ENCODE measurements around the gene ODF2.

Gene ODF2

GRCh38 chr9:128526720-128527119, 70.9 kb downstream of the ODF2 start:
- no peak for DNase-seq (ENCODE audit: low read depth in 2 of 2, low spot score in 1 of 2)

DNA sequence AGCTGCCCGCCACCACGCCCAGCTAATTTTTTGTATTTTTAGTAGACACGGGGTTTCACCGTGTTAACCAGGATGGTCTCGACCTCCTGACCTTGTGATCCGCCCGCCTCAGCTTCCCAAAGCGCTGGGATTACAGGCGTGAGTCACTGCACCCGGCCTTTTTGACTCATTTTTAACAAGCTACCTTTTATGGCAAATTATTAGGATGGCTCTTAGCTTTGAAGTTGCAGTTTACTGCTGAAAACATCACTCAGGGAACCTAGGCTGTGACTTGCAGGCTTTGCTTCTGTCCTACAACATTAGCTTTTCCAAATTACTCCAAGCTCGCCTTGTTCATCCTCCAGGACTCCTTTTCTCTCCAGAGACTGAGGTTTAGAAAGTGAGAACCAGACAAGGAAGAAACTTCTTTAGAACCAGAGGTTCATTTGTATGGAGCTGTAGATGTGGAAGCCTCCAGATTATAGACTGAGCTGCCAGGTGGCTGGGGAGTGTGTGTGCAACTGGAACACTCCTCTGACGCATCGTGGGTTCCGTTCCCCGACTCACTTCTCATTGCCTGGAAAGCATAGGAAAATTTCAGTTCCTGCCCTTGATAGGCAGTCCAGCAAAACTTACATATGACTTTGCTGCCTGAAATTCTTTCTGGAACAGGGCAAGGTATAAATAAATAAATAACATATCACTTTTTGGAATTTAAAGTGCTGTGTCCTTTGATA, 72.8 kb downstream of the ODF2 start:
- DNase-seq (ENCODE audit: low read depth in 2 of 2, low spot score in 1 of 2) = no peak

- DNase-seq (ENCODE audit: low read depth in 2 of 2, low spot score in 1 of 2) = no peak
These were observed 73.4 kb downstream of the ODF2 start for GRCh38 chr9:128529191-128529590.

GRCh38 chr9:128532581-128532980, 76.8 kb downstream of the ODF2 start:
- DNase-seq (ENCODE audit: low read depth in 2 of 2, low spot score in 1 of 2) = no peak

DNA sequence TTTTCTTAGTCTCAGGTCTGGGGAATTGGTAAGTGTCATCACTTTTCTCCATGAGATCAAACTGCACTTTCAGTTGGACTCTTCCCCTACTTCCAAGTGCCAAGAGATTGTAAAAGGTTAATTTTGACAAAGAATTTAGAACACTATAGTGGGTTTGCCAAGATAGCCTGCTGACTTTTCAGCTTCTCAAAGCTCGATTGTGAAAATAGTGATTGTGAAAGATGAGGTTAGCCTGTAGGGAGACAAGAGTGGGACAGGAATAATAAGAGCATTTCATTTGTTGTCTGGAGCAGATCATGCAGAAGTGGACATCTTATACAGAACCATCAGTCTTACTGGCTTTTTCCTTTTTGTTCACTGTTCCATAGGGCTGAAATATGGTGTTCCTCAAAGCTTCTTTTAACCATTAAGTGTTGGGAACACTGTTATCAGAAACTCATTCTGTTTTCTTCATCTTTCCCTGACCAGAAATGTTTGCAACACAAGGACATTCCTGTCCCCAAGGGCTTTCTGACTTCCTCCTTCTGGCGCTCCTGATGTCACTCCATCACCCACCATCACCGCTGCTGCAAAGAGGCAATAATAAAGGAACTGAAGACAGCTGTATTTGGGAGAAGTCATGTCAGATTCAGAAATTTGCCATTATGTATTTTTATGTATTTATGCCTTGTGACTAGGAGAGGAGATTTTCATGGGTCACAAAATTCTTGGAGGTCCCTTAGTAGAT, 85.0 kb downstream of the ODF2 start:
- DNase-seq (ENCODE audit: low read depth in 2 of 2, low spot score in 1 of 2) = no peak

DNA sequence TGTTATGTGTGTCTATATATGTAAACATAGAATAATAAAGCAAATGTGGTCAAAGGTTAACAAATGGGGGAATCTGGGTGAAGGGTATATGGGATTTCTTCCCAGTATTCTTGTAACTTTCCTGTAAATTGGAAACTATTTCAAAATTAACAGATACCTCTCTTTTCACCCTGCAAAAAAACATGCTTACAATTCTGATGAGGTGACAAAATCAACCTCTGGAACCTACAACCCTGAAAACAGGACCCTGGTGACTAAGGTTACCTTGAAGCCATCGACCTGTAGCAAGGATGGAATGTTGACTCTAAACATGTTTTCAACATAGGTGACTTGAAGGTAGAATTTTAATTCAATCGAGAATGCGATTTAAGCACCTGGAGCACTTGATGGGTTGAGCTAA, 90.7 kb downstream of the ODF2 start:
- no peak for DNase-seq (ENCODE audit: low read depth in 2 of 2, low spot score in 1 of 2)

GRCh38 chr9:128548876-128549275, 93.1 kb downstream of the ODF2 start:
- no peak for DNase-seq (ENCODE audit: low read depth in 2 of 2, low spot score in 1 of 2)

DNA sequence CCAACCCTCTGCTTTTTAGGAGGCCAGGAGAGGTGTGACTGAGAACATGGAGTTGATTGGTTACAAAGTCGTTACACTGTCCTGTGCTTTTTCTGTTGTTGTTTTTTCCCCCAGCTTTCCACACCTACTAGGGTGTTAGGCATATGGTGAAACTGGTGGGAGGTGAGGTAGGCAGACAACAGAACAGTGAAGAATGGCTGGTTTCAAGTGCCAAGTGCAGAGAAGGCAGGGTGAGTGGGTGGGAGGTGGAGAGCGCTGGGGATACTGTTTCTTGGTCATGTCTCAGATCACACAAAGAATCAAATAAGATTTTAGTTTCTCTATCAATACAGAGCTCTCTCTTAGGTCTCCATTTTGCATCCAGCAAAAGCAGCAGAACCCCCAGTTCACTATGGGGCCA, 94.4 kb downstream of the ODF2 start:
- no peak for DNase-seq (ENCODE audit: low read depth in 2 of 2, low spot score in 1 of 2)
